NCI-H524 (cell line): ENCODE measurements around the gene SLC25A2.
"Not testable (repeated sequence)": the region's sequence is repeated elsewhere in the genome, so short reads cannot be mapped to it uniquely, and the experiment has no call there.

ENCODE experiments used
- DNase-seq, 2 experiments: peaks; one replicate each; lab custom pipeline; 2025; lab: John Stamatoyannopoulos, UW

The SLC25A2 gene

GRCh38 chr5:141303756-141304155 lies at the start of gene SLC25A2:
Gene SLC25A2, minus strand, starts transcription at chr5:141304049. Its CDS starts 184 bp downstream, at chr5:141303865.
- DNase-seq = no peak

DNA sequence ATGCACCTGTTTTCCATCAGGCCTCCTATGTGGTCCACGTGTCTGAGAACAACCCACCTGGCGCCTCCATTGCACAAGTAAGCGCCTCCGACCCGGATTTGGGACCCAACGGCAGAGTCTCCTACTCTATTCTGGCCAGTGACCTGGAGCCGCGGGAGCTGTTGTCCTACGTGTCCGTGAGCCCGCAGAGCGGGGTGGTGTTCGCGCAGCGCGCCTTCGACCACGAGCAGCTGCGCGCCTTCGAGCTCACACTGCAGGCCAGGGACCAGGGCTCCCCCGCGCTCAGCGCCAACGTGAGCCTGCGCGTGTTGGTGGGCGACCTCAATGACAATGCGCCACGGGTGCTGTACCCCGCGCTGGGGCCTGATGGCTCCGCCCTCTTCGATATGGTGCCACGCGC lies 47.7 kb upstream of the SLC25A2 start:
- no peak for DNase-seq

GRCh38 chr5:141349917-141350619 lies 46.2 kb upstream of the SLC25A2 start, which contains the start of gene PCDHGB1:
Gene PCDHGB1, plus strand, starts transcription at chr5:141350099. Its CDS starts 162 bp downstream, at chr5:141350261.
- peak; percentile 2 to 25 for DNase-seq

- DNase-seq = not testable (repeated sequence)
Measured at GRCh38 chr5:141346017-141346416, 42.2 kb upstream of the SLC25A2 start.

- DNase-seq = no peak
Measured at GRCh38 chr5:141345327-141345726, 41.5 kb upstream of the SLC25A2 start.

GRCh38 chr5:141343953-141344463 lies 40.2 kb upstream of the SLC25A2 start:
- DNase-seq = no peak

DNA sequence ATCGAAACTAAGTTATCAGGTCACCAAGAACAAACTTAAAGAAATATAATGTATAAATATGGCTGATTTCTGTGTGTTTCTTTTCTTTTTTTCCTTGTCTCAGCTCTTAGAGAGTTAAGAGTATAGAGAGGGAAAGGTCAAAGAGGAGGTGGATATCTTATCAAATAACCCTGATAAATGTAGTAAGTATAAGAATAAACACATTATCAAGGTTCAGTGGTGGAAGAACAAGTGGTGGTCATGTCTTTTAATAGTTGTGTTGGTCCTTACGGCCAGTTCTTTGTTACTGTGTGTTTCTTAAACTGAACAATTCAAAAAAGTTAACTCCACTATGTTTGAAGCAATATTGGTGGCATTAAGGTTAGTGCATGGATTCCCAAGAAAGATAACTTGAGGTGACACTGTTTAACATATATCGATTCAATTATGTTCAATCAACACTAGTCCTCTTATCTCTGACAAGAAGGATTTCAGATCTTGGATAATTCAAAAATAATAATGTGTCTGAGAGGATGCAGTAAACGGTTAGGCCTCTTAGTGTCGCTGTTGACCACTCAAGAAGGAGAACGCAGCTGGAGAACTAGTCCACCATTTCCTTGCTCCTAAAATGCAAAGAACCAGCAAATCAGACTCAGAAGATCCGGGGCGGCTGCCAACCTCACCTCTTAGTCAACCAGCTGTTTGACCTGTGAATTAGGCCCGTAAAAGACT lies 39.5 kb upstream of the SLC25A2 start, which contains the start of gene PCDHGA3:
TSS of gene PCDHGA3 (plus strand) at position 588 of the 711 bp plus-strand sequence. CDS start 205 bp downstream, outside the sequence.
- DNase-seq = peak in 1 of 2 experiments; percentile 0

- no peak for DNase-seq
Measured at GRCh38 chr5:141342773-141343172, 38.9 kb upstream of the SLC25A2 start.

GRCh38 chr5:141340781-141341354 lies 37.0 kb upstream of the SLC25A2 start:
- not testable (repeated sequence) for DNase-seq

- DNase-seq = peak in 1 of 2 experiments; percentile 13
Measured at GRCh38 chr5:141338538-141339306, 34.9 kb upstream of the SLC25A2 start, which contains the start of gene PCDHGA2. Gene PCDHGA2, plus strand, starts transcription at chr5:141338760.

DNA sequence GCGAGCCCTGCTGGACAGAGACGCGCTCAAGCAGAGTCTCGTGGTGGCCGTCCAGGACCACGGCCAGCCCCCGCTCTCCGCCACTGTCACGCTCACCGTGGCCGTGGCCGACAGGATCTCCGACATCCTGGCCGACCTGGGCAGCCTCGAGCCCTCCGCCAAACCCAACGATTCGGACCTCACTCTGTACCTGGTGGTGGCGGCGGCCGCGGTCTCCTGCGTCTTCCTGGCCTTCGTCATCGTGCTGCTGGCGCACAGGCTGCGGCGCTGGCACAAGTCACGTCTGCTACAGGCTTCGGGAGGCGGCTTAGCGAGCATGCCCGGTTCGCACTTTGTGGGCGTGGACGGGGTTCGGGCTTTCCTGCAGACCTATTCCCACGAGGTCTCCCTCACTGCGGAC lies 28.7 kb upstream of the SLC25A2 start:
- not testable (repeated sequence) for DNase-seq

DNA sequence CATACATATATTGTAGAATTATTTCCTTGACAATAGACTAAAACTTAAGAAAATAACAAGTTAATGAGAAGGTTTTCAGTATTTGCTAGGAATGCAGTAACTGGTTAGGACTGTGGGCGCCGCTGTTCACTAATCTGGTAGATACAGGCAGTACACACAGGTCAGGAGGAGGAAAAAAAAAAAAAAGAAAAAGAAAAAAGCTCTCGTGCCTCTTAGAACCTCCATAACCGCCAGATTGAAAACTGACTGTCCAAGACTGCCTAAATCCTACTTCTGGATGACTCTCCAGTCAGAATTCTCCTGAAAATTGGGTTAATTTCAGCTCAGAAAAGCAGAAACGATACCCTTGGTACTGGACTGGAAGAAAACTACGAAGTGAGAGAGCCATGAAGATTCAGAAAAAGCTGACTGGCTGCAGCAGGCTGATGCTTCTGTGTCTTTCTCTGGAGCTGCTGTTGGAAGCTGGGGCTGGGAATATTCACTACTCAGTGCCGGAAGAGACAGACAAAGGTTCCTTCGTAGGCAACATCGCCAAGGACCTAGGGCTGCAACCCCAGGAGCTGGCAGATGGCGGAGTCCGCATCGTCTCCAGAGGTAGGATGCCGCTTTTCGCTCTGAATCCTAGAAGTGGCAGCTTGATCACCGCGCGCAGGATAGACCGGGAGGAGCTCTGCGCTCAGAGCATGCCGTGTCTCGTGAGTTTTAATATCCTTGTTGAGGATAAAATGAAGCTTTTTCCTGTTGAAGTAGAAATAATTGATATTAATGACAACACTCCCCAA lies 26.6 kb upstream of the SLC25A2 start, which contains the start of gene PCDHGA1:
TSS of gene PCDHGA1 (plus strand) at position 216 of the 782 bp plus-strand sequence.
- peak in 1 of 2 experiments; percentile 0 for DNase-seq

DNA sequence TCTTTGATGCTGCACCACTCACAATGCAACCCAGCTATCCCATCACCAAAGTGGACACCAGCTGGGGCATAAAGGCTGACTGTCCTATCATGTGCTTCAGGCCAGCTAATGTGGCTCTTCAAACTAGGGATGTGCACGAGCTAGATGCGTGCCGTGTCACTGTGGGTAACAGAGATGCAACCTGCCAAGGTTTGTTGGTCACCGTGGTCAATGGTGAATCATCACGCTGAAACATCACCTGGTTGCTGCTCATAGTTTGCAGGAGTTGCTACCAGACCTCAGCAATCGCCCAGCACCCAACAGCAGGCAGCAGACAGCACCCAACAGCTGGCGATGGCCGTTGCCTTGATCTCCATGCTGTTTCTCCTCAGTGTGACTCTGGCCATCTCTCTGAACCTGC lies 24.4 kb upstream of the SLC25A2 start:
- no peak for DNase-seq

DNA sequence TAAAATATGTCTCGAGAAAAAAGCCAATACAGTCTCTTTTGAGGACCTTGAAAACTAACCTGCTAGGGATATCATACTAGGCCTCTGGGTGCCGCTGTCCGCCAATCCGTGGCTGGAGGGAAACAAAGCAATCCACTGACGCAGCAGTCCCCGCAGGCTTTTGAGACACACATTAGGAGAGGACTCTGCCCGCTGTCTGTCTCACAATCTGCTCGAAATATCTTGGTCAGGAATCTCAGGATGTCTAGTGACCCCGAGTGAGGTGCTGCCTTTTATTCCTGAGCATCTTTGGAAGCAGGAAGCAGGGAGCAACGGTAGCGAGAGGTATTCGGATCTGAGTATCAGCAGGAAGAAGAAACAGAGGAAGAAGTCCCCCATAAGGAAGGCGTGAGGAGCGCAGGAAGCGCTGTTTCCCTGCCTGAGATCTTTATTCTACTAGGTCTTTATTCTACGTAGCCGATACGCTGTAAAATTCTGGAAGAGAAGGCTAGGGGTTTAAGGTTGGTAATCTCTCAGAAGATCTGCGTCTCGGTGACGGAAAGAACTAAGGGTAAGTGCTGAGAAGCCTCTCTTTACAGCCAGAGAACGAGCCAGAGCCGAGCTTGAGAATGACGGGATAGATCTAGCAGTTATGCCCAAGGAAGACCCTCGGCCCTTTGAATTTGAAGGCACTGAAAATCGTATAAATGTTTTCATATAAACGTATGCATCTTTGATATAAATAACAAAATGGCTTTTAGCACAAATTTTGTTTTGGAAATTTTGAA lies 22.4 kb upstream of the SLC25A2 start:
- peak; percentile 1 to 28 for DNase-seq

GRCh38 chr5:141322261-141322660 lies 18.4 kb upstream of the SLC25A2 start:
- no peak for DNase-seq

DNA sequence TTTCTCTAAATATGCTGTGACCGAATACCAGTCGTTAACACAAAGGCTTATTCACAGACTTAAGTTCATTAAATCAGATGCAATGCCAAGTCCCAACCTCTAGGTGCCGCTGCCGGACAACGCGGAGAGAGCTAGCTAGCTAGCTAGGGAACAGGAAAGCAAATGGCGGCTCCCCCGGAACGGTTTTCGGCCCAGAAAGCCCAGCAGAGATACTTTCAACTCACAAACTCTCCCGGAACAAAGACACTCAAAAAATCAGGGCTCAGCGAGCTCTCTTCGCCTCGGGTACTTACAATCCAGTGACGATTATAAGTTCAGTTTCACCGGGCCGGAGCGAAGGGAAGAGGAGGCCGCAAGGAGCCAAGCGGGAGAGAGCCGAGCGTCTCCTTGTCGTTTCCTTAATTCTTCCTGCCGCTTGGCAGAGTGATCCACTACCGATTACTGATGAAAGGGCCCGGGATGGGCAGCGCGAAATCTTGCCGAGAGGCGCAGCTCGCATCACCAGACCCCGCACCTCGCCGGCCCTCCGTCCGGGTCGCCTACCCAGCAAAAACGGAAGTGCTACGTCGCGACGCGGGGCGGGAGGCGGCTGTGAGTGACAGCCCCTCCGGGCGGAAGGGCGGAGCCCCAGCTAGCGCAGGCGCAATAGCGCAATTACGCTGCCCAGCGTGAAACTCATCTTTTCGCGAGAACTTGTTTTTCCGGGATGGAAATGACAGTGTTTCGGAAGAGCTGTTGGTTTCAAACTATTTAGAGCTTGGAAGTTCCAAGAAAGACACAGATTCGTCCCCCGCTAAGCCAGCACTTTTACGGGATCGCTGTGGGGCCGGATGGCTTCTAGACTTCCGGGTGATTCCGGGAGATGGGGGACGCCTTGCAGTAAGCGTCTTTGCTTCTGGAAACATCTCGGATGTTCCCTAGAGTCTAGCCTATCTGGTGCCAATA lies 16.6 kb upstream of the SLC25A2 start, which contains the start of gene TAF7:
TSS of gene TAF7 (minus strand) at position 560 of the 945 bp plus-strand sequence. CDS start 740 bp downstream, outside the sequence.
- peak; percentile 76 to 89 for DNase-seq

DNA sequence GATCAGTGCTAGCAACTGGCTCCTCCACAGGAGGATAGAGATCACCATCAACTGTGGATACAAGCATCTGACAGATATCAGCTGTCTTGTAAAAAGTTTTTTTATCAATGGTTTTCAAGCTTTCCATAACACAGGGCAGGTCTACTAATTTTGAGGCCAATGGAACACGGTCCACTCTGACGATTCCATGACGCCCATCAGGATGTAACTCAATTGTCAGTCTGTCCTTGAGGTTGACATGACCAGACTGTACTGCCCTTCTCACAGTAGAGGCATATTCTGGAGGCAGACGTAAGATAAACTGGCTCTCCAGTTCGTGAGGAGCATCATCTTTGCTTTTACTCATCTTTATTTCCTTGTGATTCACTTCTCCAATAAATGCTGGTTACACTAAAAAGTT lies 15.8 kb upstream of the SLC25A2 start:
- no peak for DNase-seq

DNA sequence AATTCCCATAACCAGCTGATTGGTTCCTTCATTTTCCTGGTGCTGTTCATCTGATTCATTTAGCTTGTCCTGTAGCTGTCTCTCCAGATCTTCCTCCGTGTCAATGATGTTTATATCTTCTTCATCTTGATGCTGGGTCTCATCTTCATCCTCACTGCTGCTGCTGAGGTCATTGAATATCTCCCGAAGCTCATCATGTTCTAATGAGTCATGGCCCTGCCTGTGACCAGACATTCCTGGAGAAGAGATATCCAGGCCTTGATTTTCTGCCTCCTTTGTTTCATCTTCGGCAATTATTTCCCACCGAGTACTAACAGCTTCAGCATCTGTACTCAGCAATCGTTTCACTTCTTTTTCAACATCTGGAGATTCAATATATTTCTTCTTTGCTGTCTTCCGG lies 15.4 kb upstream of the SLC25A2 start:
- no peak for DNase-seq

GRCh38 chr5:141316963-141317362 lies 13.1 kb upstream of the SLC25A2 start:
- DNase-seq = not testable (repeated sequence)
